Memory B cell (primary cell): ENCODE measurements around the gene ANP32A.

Source experiments
- ATAC-seq: fragments of 150-1000 bp; cut with Tn5 transposase; 2 replicates; pipeline ENCODE4 v1.10.0; 2021; ENCODE audit warnings: low read depth, mild to moderate bottlenecking, moderate library complexity
- DNase-seq, 2 donors: peaks; one replicate each; pipeline ENCODE4 v3.0.0; 2022; ENCODE audit warnings: low spot score in 2 of 2
- H3K27ac Mint-ChIP-seq: one replicate; pipeline ENCODE4 v1.8.0; 2022; ENCODE audit warnings: mild to moderate bottlenecking, moderate library complexity, mixed read lengths
- H3K27me3 Mint-ChIP-seq: one replicate; pipeline ENCODE4 v1.8.0; 2022; ENCODE audit warnings: mixed read lengths
- H3K36me3 Mint-ChIP-seq: one replicate; pipeline ENCODE4 v1.8.0; 2022; ENCODE audit warnings: mild to moderate bottlenecking, mixed read lengths
- H3K4me1 Mint-ChIP-seq: one replicate; pipeline ENCODE4 v1.8.0; 2022; ENCODE audit warnings: mixed read lengths
- H3K4me3 Mint-ChIP-seq: one replicate; pipeline ENCODE4 v1.8.0; 2022; ENCODE audit warnings: mild to moderate bottlenecking, moderate library complexity, mixed read lengths
- H3K9me3 Mint-ChIP-seq: one replicate; pipeline ENCODE4 v1.8.0; 2022; ENCODE audit warnings: mixed read lengths

ANP32A gene

DNA sequence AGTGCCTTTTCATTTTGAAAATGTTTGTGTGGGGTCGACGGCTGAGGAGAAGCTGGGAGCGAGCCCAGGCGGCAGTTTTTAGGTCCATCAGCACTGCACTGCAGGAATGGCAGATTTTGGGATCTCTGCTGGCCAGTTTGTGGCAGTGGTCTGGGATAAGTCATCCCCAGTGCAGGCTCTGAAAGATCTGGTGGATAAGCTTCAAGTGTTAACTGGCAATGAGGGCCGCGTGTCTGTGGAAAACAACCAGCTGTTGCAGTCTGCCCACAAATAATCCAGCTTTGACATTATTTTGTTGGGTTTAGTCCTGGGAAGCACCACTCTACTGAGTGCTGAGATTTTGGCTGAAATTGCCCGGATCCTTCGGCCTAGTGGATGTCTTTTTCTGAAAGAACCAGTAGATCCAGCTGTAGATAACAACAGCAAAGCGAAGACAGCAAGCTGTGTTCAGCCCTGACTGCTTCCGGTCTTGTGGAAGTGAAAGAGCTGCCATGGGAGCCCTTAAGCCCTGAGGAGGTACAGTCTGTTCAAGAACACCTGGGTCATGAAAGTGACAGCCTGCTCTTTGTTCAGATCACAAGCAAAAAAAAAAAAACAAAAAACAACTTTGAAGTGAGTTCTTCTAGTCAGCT is 13.1 kb upstream of the ANP32A start:
- DNase-seq (no peak), ATAC-seq (no peak)
- H3K36me3 Mint-ChIP-seq = peaks cover 7% of the 10 kb centered on the region
- H3K27ac Mint-ChIP-seq = no peak overlapping the region
- H3K9me3 Mint-ChIP-seq = peaks cover 8% of the 10 kb centered on the region
- peaks cover 14% of the 10 kb centered on the region for H3K27me3 Mint-ChIP-seq
- no peaks in the 10 kb centered on the region for H3K4me1 Mint-ChIP-seq
- H3K4me3 Mint-ChIP-seq = no peak overlapping the region

- Mint-ChIP-seq H3K27ac (no peak overlapping the region), H3K27me3 (peaks cover 7% of the 10 kb centered on the region), H3K4me1 (no peaks in the 10 kb centered on the region), H3K36me3 (no peaks in the 10 kb centered on the region), H3K4me3 (no peak overlapping the region), H3K9me3 (no peaks in the 10 kb centered on the region)
- no peak for ATAC-seq
- no peak for DNase-seq
Observed at GRCh38 chr15:68830141-68830785, 9.6 kb upstream of the ANP32A start.

- DNase-seq (no peak), ATAC-seq (peak; percentile 96)
- H3K27ac Mint-ChIP-seq = no peak overlapping the region
- H3K27me3 Mint-ChIP-seq = peaks cover 5% of the 10 kb centered on the region
- no peak overlapping the region for H3K4me3 Mint-ChIP-seq
- no peaks in the 10 kb centered on the region for H3K36me3 Mint-ChIP-seq
- no peaks in the 10 kb centered on the region for H3K9me3 Mint-ChIP-seq
- H3K4me1 Mint-ChIP-seq = no peaks in the 10 kb centered on the region
Observed at GRCh38 chr15:68829068-68829467, 8.4 kb upstream of the ANP32A start.

DNA sequence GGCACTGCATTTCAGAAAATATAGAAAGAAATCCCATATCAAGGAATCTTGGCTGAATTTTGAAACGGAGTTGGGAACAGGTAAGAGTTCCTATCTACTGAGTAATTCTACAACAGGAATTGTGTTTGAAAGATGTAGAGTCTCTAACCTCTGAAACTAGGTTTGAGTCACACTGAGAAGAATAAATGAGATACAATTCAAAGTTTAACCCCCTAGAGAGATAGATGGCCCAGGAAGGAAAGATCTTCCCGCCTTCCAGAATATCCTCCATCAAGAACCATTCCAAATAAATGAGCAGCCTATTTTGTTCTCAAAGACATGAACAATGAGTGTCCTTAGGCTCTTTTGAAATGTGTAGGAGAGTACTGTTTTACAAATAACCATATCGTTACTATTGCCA is 2.9 kb upstream of the ANP32A start:
- Mint-ChIP-seq H3K4me3 (no peak overlapping the region), H3K4me1 (peaks cover 10% of the 10 kb centered on the region), H3K9me3 (no peaks in the 10 kb centered on the region), H3K27me3 (no peaks in the 10 kb centered on the region), H3K36me3 (no peaks in the 10 kb centered on the region), H3K27ac (no peak overlapping the region)
- no peak for ATAC-seq
- DNase-seq = no peak

- DNase-seq (no peak), ATAC-seq (no peak)
- Mint-ChIP-seq H3K36me3 (no peaks in the 10 kb centered on the region), H3K27ac (no peak overlapping the region), H3K4me1 (peaks cover 10% of the 10 kb centered on the region), H3K9me3 (no peaks in the 10 kb centered on the region), H3K4me3 (no peak overlapping the region), H3K27me3 (no peaks in the 10 kb centered on the region)
Observed at GRCh38 chr15:68822818-68823217, 2.1 kb upstream of the ANP32A start.

DNA sequence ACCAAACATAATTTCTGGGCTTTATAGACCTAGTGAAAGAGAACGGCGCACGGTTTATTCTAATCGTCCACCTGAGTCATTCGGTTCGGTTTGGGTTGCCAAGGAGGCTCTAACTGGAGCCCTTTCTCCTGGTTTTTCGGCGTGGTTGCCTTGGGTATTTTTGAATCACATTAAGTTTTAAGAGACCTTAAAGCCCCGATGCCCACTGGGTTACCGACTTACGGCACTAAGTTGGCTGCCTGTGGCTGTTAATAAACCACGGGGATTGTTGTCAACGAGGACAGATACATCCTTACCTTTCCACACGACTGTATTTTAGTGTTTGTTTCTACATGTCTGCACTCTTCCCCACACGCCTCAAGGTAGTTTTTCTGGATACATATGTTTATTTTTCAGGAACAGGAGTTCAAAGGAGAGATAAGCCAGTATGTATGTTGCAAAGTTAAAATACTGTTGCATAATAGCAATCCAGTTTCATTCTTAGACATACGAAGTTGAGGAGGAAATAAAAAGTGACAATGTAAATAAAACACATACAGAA is 1.2 kb upstream of the ANP32A start:
- ATAC-seq = no peak
- H3K36me3 Mint-ChIP-seq = no peaks in the 10 kb centered on the region
- no peak for DNase-seq
- H3K4me1 Mint-ChIP-seq = peaks cover 13% of the 10 kb centered on the region
- H3K27me3 Mint-ChIP-seq = no peaks in the 10 kb centered on the region
- no peaks in the 10 kb centered on the region for H3K9me3 Mint-ChIP-seq
- H3K4me3 Mint-ChIP-seq = peak overlapping the region; percentile 100
- H3K27ac Mint-ChIP-seq = peak overlapping the region; percentile 94

GRCh38 chr15:68821190-68821840 is 620 bp upstream of the ANP32A start:
- ATAC-seq (peak; percentile 0), DNase-seq (no peak)
- Mint-ChIP-seq H3K36me3 (no peaks in the 10 kb centered on the region), H3K4me1 (peaks cover 18% of the 10 kb centered on the region), H3K4me3 (peak overlapping the region; percentile 100), H3K27ac (peak overlapping the region; percentile 94), H3K9me3 (no peaks in the 10 kb centered on the region), H3K27me3 (no peaks in the 10 kb centered on the region)

- Mint-ChIP-seq H3K9me3 (no peaks in the 10 kb centered on the region), H3K27me3 (no peaks in the 10 kb centered on the region), H3K4me1 (peaks cover 27% of the 10 kb centered on the region), H3K27ac (peak overlapping the region; percentile 94), H3K4me3 (peak overlapping the region; percentile 100), H3K36me3 (no peaks in the 10 kb centered on the region)
- ATAC-seq (peak; percentile 0), DNase-seq (peak in 1 of 2 donors; percentile 52)
Observed at GRCh38 chr15:68819495-68820294, 1.0 kb downstream of the ANP32A start.

GRCh38 chr15:68818769-68819494 is 1.8 kb downstream of the ANP32A start:
- Mint-ChIP-seq H3K4me3 (peak overlapping the region; percentile 100), H3K27ac (peak overlapping the region; percentile 94), H3K36me3 (peaks cover 1% of the 10 kb centered on the region), H3K9me3 (no peaks in the 10 kb centered on the region), H3K27me3 (no peaks in the 10 kb centered on the region), H3K4me1 (peaks cover 30% of the 10 kb centered on the region)
- ATAC-seq = no peak
- peak; percentile 30 to 47 for DNase-seq

DNA sequence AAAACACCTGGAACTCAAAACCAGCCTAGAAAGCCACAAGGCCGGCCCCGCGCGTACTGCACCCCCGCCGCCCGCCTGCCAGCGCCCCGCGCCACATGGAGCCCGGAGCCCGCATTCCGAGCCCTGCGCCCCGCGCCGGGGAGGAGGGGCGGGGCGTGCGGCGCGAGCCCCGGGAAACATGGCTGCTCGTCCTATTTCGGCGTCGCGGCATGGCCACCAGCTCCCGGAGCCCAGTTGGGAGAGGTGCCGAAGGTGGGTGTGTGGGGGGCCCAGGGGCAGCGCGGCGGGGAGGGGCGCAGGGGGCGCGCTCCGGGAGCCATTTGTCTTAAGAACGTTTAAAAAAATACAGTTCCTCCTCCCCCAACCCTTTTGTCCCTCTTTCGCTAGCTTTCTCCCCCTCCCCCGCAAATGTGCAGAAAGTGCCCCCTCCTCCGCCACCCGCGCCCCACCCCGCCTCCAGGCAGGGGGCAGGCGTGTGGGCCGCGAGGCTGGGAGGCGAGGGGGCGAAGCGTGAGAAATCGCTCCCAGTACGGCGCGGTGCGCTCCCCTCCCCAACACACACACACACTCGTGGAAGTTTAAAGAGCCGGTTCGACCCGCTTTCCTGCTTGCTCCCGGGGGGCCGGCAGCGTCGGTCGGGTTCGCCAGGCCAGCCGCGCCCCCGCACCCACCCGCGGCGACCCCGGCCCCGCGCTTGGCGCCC is 2.5 kb downstream of the ANP32A start:
- H3K36me3 Mint-ChIP-seq = peaks cover 1% of the 10 kb centered on the region
- H3K4me1 Mint-ChIP-seq = peaks cover 34% of the 10 kb centered on the region
- H3K27me3 Mint-ChIP-seq = no peaks in the 10 kb centered on the region
- DNase-seq = peak; percentile 42 to 62
- H3K9me3 Mint-ChIP-seq = no peaks in the 10 kb centered on the region
- peak overlapping the region; percentile 94 for H3K27ac Mint-ChIP-seq
- H3K4me3 Mint-ChIP-seq = peak overlapping the region; percentile 100
- ATAC-seq = peak; percentile 33

DNA sequence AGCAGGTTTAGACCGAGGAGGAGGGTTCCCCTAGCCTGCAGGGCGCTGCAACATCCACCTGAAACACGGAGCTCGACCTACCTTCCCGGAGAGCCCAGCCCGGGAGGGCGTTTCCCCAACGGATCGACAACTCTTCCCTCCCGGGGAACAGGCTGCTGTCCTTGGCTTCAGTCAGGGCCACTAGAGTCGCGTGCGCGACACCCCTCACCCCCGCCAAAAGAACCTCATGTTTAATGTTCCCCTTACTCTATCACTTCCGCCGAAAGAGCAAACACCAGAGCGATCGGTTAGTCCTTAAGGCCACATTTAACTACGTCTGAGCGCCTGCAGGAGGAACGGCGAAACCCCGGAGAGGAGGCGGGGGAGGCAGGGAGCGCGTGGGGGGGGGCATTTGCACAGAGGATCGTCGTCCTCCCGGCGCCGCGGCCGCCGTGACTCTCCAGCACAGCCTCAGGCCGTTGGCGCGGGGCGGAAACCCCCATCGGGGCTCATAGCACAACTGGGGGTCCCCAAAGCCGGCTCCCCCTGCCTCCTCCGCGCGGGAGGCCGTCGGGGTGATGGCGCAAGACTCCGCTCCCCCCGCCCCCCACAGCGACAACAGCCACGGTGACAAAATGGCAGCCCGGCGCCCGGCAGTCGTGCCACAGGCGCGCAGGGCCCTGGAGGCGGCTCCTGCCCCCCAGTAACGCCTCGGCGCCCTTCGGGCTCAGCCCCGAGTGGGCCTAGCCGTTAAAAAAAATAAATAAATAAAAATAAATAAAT is 3.2 kb downstream of the ANP32A start:
- DNase-seq (peak; percentile 63 to 79), ATAC-seq (peak; percentile 45)
- no peaks in the 10 kb centered on the region for H3K27me3 Mint-ChIP-seq
- peak overlapping the region; percentile 94 for H3K4me3 Mint-ChIP-seq
- peaks cover 1% of the 10 kb centered on the region for H3K36me3 Mint-ChIP-seq
- H3K4me1 Mint-ChIP-seq = peaks cover 35% of the 10 kb centered on the region
- H3K9me3 Mint-ChIP-seq = no peaks in the 10 kb centered on the region
- peak overlapping the region; percentile 94 for H3K27ac Mint-ChIP-seq

- Mint-ChIP-seq H3K36me3 (peaks cover 1% of the 10 kb centered on the region), H3K4me1 (peaks cover 35% of the 10 kb centered on the region), H3K27ac (peak overlapping the region; percentile 94), H3K27me3 (no peaks in the 10 kb centered on the region), H3K4me3 (peak overlapping the region; percentile 94), H3K9me3 (no peaks in the 10 kb centered on the region)
- no peak for DNase-seq
- no peak for ATAC-seq
Observed at GRCh38 chr15:68816795-68817303, 3.8 kb downstream of the ANP32A start.
